CMK (cell line): Measurements from ENCODE around the gene TMOD3.

Experiments used
- DNase-seq: peaks from one replicate; pipeline ENCODE4 v3.0.0-alpha.2; 2010; ENCODE audit warnings: low read depth

TMOD3 gene

DNA sequence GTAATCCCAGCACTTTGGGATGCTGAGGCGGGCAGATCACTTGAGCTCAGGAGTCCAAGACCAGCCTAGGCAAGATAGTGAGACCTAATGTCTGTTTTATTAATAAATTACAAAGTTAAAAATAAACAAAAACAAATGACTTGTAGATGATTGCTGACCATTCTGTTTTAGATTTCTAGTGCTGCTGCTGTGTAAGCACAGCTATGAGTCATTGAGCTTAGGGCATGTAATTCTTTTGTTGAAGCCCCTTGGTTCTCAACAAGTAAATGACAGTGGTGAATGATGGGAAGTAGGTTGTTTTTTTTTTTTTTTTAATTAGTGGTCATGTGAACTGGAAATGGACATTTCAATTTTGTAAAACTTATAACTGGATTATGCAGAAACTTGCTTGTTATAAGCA is 78.9 kb downstream of the TMOD3 start:
- no peak for DNase-seq

GRCh38 chr15:51909584-51909983 is 80.1 kb downstream of the TMOD3 start:
- no peak for DNase-seq

GRCh38 chr15:51912528-51912927 is 83.1 kb downstream of the TMOD3 start:
- DNase-seq = no peak

GRCh38 chr15:51917493-51917892 is 88.0 kb downstream of the TMOD3 start:
- DNase-seq = no peak

DNA sequence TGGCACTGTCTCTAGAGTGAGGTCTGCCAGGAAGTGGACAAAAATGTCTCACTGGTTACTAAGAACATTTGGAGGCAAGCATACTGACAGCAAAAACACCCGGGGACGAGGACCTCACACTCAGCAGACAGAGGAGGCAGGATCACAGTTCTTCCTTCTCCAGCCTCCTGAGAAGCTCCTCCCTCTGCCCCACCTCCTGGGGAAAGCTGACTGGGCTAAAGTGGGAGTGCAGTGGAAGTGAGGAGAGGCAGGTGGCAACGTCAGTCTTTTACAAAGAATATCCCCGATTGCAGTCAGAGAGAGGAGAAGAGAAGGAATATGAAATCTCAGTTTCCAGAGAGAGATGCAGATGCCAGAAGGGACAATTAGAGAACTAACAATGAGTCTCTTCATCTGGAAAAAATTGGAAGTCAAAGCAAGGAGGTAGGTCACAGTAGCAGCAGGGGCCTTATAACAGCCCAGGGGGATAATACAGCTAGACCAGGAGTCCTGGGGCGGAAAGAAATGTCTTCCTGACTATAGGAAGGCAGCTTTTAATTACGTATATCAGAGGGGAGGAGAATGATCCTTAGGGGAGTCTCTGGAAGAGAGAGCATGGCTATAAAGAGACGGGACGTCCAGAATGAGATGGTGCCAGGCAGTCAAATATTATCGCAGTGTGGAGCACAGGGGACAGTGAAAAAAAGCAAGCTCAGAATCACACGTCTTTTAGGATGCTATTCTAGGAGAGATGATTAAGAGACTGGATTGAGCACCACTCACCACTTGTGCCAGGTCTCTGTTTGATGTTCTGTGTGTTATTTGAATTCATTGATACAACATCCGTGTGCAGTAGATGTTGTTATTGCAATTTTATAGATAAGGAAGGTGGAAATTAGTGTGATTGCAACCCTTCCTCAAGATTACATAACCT is 95.0 kb downstream of the TMOD3 start:
- no peak for DNase-seq

DNA sequence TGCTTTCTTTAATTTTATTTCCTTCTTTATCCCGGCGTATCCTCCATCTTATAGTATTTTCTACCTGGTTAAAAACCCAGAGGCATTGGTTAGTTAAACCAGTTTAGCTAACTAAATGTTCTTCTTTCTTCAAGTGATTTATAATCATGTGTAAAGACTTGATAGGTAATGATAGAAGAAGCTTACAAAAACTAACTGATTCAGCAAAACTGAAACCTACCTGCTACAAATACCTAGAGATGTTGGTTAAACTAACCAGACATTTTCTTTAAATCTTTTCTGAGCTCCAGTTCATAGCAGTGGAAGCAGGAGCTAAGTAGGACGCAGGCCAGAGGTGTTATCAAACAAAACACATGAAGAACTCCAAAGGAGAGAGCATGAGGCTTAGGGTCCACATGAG is 97.4 kb downstream of the TMOD3 start:
- DNase-seq = no peak

DNA sequence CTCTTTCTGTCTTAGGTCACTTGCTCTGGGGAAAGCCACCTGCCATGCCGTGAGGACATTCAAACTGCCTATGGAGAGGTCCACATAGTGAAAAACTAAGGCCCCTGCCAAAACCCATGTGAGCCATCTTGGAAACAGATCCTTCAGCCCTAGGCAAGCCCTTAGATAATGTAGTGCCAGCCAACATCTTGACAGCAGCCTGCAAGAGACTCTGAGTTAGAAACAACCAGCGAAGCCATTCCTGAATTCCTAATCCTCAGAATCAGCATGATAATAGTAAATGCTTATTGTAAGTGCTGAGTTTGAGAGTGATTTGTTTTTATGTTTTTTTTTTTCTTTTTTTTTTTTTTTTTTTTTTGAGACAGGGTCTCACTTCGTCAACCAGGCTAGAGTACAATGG is 101.6 kb downstream of the TMOD3 start:
- no peak for DNase-seq

DNA sequence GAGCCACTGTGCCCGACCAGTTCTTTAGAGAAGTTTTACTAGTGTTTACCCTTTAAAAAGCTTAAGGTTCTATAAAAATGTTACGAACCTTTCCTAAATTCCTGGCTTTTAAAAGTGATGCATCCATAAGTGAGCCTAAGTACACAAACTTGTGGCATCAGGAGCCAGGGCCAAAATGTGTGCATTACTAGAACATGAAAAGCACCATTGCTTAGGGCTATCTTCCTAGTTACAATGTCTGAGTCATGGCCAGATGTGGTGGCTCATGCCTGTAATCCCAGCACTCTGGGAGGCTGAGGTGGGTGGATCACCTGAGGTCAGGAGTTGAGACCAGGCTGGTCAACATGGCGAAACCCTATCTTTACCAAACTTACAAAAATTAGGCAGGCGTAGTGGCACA is 102.2 kb downstream of the TMOD3 start:
- no peak for DNase-seq

GRCh38 chr15:51932161-51932560 is 102.7 kb downstream of the TMOD3 start:
- DNase-seq = no peak

GRCh38 chr15:51935466-51936104 is 106.1 kb downstream of the TMOD3 start:
- no peak for DNase-seq

DNA sequence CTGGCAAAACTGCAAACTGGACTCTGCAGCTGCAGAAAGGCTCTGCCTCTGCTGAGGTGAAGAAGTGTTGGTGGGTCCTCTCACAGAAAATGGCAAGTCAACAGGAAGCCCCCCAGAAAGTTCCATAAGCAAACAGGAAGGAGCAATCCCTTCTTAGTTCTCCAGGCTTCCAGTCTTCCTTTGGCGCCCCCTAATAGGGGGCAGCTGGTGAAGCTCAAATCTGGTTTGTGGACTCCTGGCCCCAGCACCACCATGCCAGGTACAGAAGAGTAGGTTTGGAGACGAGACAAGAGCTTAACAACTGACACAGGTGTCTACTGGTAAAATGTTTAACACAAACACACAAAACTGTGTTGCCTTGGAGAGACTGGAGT is 106.6 kb downstream of the TMOD3 start:
- no peak for DNase-seq

- DNase-seq = no peak
Measured at GRCh38 chr15:51938286-51938685, 108.8 kb downstream of the TMOD3 start.

- DNase-seq = no peak
Measured at GRCh38 chr15:51939216-51939615, 109.8 kb downstream of the TMOD3 start.

DNA sequence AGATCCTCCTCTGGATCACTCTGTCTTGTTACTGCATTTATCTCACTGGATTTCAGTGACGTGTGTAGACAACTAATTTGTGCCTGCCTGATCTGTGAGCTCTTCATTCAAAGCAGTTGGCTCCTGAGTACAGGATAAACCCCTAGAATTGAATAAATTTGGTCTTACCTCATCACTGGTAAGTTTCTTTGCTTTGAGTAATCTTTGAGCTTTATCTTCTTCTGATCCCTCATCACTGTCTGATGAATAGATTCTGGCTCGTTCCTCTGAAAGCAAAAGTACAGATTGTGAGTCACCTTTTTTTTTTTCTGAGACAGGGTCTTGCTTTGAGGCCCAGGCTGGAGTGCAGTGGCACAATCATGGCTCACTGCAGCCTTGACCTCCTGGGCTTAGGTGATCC is 117.7 kb downstream of the TMOD3 start:
- no peak for DNase-seq

- no peak for DNase-seq
Measured at GRCh38 chr15:51952805-51953204, 123.4 kb downstream of the TMOD3 start.

- DNase-seq = no peak
Measured at GRCh38 chr15:51955504-51955903, 126.1 kb downstream of the TMOD3 start.
